Uterus (tissue), 2 donors: ENCODE data around the gene CYP27A1.

Experiments used
- CTCF ChIP-seq, 4 experiments: fragments of 200-600 bp in 2 of 4; fragments of 450-650 bp in 2 of 4; sonication (generic) in 2 of 4; IDR thresholded peaks; one replicate each; pipeline ENCODE4 v1.5.1; 2016 to 2019; ENCODE audit warnings: antibody characterized with exemption in 4 of 4, mild to moderate bottlenecking in 2 of 4, moderate library complexity in 1 of 4
- POLR2A ChIP-seq, 2 donors: fragments of 450-650 bp; IDR thresholded peaks; one replicate each; pipeline ENCODE4 v1.6.1; 2016; ENCODE audit warnings: antibody characterized with exemption in 2 of 2, mild to moderate bottlenecking in 1 of 2, moderate library complexity in 1 of 2

GRCh38 chr2:218813771-218814460, 32.0 kb downstream of the CYP27A1 start:
- TF ChIP-seq CTCF (IDR thresholded peaks at IDR 0.05) (no peak), POLR2A (IDR thresholded peaks at IDR 0.05) (no peak)
